ENCODE results near the gene STX1A. TPM values are rescaled to one million over a fixed set of nuclear protein-coding genes. Genes with fewer than 3 reads are reported as not detected.

STX1A gene
- total RNA-seq, 2 experiments from 2014 or later = 5.3 to 5.7 TPM

DNA sequence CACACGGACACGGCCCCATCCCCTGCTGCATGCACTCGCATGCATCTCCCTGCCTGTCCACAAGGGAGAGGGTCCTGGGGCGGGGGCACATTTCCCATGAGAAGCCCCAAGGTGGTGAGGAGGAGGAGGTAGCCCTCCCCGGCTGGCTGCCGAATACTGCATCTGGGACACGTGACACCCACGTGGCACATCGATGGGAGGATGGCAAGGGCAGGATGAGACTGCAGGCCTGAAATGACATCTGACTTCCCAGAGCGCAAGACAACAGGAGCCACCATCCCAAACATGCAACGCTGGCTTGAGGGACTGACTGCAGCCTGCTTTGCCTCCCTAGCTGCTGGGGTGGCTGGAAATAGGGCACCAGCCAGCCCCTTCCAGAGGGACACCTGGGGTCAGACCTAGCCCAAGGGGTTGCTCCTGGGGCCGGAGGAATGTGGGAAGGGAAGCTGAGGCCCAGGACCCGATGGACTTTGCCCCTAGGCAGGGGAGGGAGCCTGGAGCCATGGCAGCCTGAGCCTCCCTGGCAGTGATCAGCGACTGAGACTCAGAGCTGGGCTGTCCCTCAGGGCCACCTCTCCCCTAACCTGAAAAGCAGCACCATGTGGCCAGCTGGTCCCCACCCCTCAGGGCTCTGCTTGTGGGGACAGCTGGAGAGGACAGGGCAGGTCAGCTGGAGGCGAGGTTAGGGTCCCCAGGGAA lies 19.9 kb downstream of the STX1A start:
- no peaks in the 10 kb centered on the region for H4K20me1 ChIP-seq (ENCODE audit: insufficient read depth, low read length)
- H3K4me1 ChIP-seq (ENCODE audit: insufficient read depth, low read length, poor library complexity, severe bottlenecking) = no peaks in the 10 kb centered on the region
- TF ChIP-seq EZH2phosphoT487 (IDR thresholded peaks at IDR 0.05; ENCODE audit: borderline replicate concordance, low read depth, low read length) = no peak
- TF ChIP-seq, protein P1, sequence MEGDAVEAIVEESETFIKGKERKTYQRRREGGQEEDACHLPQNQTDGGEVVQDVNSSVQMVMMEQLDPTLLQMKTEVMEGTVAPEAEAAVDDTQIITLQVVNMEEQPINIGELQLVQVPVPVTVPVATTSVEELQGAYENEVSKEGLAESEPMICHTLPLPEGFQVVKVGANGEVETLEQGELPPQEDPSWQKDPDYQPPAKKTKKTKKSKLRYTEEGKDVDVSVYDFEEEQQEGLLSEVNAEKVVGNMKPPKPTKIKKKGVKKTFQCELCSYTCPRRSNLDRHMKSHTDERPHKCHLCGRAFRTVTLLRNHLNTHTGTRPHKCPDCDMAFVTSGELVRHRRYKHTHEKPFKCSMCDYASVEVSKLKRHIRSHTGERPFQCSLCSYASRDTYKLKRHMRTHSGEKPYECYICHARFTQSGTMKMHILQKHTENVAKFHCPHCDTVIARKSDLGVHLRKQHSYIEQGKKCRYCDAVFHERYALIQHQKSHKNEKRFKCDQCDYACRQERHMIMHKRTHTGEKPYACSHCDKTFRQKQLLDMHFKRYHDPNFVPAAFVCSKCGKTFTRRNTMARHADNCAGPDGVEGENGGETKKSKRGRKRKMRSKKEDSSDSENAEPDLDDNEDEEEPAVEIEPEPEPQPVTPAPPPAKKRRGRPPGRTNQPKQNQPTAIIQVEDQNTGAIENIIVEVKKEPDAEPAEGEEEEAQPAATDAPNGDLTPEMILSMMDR (conservative IDR thresholded peaks at IDR 0.05; ENCODE audit: low read length) = no peak
- ChIA-PET CTCF (ENCODE audit: unreplicated experiment) (no interaction called here), POLR2A (interaction anchor here (0.7 kb wide), 1 partner anchor 973 kb away, joined by 3 read pairs; no protein-coding TSS in a partner anchor)
- DNase-seq (ENCODE audit: low spot score) = no peak
- no peak overlapping the region for H2AFZ ChIP-seq (ENCODE audit: low read length)
- H3K79me2 ChIP-seq (ENCODE audit: insufficient read depth, low read depth, low read length) = no peaks in the 10 kb centered on the region
- no peaks in the 10 kb centered on the region for H3K9me2 ChIP-seq (ENCODE audit: insufficient read depth, low read length)
- H3K27ac ChIP-seq (ENCODE audit: low read depth, low read length, poor library complexity, severe bottlenecking) = no peak overlapping the region
- H3K36me3 ChIP-seq (ENCODE audit: insufficient read depth, low read length) = peaks cover 51% of the 10 kb centered on the region
- H3K4me2 ChIP-seq (ENCODE audit: low read length) = no peak overlapping the region
- H3K4me3 ChIP-seq (ENCODE audit: low read depth, low read length, poor library complexity, severe bottlenecking) = no peak overlapping the region
- H3K9me3 ChIP-seq (ENCODE audit: low read length) = no peaks in the 10 kb centered on the region
- no TSS peak for BruUV-seq (replicated peaks)
- intact Hi-C loops (cut with micrococcal nuclease; ENCODE audit: unreplicated experiment) = no loop called here

DNA sequence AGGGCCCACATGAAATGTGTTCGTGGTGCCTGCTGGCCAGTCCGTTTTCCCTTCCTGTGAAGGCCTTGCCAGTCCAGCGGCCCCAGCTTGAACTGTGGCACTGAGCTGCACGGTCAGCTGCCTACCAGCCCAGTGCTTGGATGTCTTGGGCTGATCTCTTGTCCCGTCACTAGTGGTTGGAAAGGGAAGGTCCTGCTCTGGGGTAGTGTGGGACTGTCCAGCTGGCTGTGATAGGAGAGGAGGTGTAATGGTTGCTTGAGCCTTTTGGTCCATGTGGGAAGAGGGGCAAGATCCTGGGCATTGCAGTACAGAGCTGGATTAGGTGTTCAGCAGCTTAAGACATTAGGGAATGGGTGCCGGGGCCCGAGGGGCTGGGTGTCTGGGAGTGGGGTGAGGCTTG lies 21.1 kb downstream of the STX1A start:
- no peak overlapping the region for H3K4me3 ChIP-seq (ENCODE audit: low read depth, low read length, poor library complexity, severe bottlenecking)
- no peak overlapping the region for H3K27ac ChIP-seq (ENCODE audit: low read depth, low read length, poor library complexity, severe bottlenecking)
- no peaks in the 10 kb centered on the region for H3K9me2 ChIP-seq (ENCODE audit: insufficient read depth, low read length)
- intact Hi-C loops (cut with micrococcal nuclease; ENCODE audit: unreplicated experiment) = no loop called here
- H3K4me2 ChIP-seq (ENCODE audit: low read length) = no peak overlapping the region
- H3K4me1 ChIP-seq (ENCODE audit: insufficient read depth, low read length, poor library complexity, severe bottlenecking) = no peaks in the 10 kb centered on the region
- no peaks in the 10 kb centered on the region for H3K79me2 ChIP-seq (ENCODE audit: insufficient read depth, low read depth, low read length)
- BruUV-seq (replicated peaks) = no TSS peak
- no peak for TF ChIP-seq EZH2phosphoT487 (IDR thresholded peaks at IDR 0.05; ENCODE audit: borderline replicate concordance, low read depth, low read length)
- TF ChIP-seq, protein P1 (conservative IDR thresholded peaks at IDR 0.05; ENCODE audit: low read length) = no peak
- CTCF ChIA-PET (ENCODE audit: unreplicated experiment) = no interaction called here
- no peaks in the 10 kb centered on the region for H4K20me1 ChIP-seq (ENCODE audit: insufficient read depth, low read length)
- peaks cover 62% of the 10 kb centered on the region for H3K36me3 ChIP-seq (ENCODE audit: insufficient read depth, low read length)
- H3K9me3 ChIP-seq (ENCODE audit: low read length) = no peaks in the 10 kb centered on the region
- H2AFZ ChIP-seq (ENCODE audit: low read length) = no peak overlapping the region
- POLR2A ChIA-PET = interaction anchor here (1.2 kb wide), 1 partner anchor 14 kb away, joined by 3 read pairs; no protein-coding TSS in a partner anchor
- DNase-seq (ENCODE audit: low spot score) = no peak

DNA sequence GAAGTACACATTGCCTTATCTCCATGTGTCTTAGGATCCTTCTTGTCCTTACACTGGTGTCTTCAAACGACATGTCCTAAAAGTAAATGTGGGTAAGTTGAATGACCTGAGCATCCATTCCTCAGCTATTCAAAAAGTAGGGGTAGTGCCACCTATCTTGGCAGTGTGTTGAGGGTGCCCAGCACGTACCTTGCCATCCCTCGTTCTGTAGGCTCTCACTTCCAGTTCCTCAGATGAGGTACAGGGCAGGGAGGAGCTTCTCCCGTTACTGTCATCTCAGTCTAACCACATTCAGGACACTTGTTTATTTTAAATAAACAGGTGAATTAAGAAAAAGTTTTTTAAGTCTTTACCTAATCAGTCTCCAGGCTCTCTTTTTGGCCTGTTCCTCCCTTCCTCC lies 23.1 kb downstream of the STX1A start:
- ChIA-PET CTCF (ENCODE audit: unreplicated experiment) (no interaction called here), POLR2A (interaction anchor here (0.5 kb wide), 1 partner anchor 244 kb away, joined by 3 read pairs; no protein-coding TSS in a partner anchor)
- Histone ChIP-seq H3K27ac (ENCODE audit: low read depth, low read length, poor library complexity, severe bottlenecking) (no peak overlapping the region), H3K36me3 (ENCODE audit: insufficient read depth, low read length) (peaks cover 82% of the 10 kb centered on the region), H3K9me3 (ENCODE audit: low read length) (no peaks in the 10 kb centered on the region), H3K9me2 (ENCODE audit: insufficient read depth, low read length) (no peaks in the 10 kb centered on the region), H3K4me2 (ENCODE audit: low read length) (no peak overlapping the region), H3K79me2 (ENCODE audit: insufficient read depth, low read depth, low read length) (no peaks in the 10 kb centered on the region), H3K4me3 (ENCODE audit: low read depth, low read length, poor library complexity, severe bottlenecking) (no peak overlapping the region), H2AFZ (ENCODE audit: low read length) (no peak overlapping the region), H4K20me1 (ENCODE audit: insufficient read depth, low read length) (no peaks in the 10 kb centered on the region), H3K4me1 (ENCODE audit: insufficient read depth, low read length, poor library complexity, severe bottlenecking) (no peaks in the 10 kb centered on the region)
- intact Hi-C loops (cut with micrococcal nuclease; ENCODE audit: unreplicated experiment) = no loop called here
- TF ChIP-seq EZH2phosphoT487 (IDR thresholded peaks at IDR 0.05; ENCODE audit: borderline replicate concordance, low read depth, low read length) = no peak
- TF ChIP-seq, protein P1 (conservative IDR thresholded peaks at IDR 0.05; ENCODE audit: low read length) = no peak
- no peak for DNase-seq (ENCODE audit: low spot score)
- BruUV-seq (replicated peaks) = no TSS peak

All from OCI-LY7 (cell line).